HS-5 (cell line): ENCODE results near the gene SPSB1.

ENCODE experiments used
- DNase-seq: peaks from one replicate; pipeline ENCODE4 v3.0.0-alpha.2; 2012; ENCODE audit warnings: low read depth

The SPSB1 gene

GRCh38 chr1:9319789-9320519 is 27.3 kb downstream of the SPSB1 start:
- DNase-seq, result no peak

GRCh38 chr1:9320520-9321479 is 28.1 kb downstream of the SPSB1 start:
- DNase-seq, result no peak

GRCh38 chr1:9321480-9321849 is 28.8 kb downstream of the SPSB1 start:
- no peak for DNase-seq

- DNase-seq, result no peak
These were observed 29.4 kb downstream of the SPSB1 start for GRCh38 chr1:9321986-9322660.

- no peak for DNase-seq
These were observed 30.1 kb downstream of the SPSB1 start for GRCh38 chr1:9322661-9323244.

- DNase-seq, result no peak
These were observed 31.8 kb downstream of the SPSB1 start for GRCh38 chr1:9324246-9325096.

GRCh38 chr1:9326596-9326995 is 33.9 kb downstream of the SPSB1 start:
- DNase-seq, result no peak

GRCh38 chr1:9328201-9328600 is 35.5 kb downstream of the SPSB1 start:
- no peak for DNase-seq

GRCh38 chr1:9328715-9329114 is 36.0 kb downstream of the SPSB1 start:
- no peak for DNase-seq

- DNase-seq, result no peak
These were observed 38.3 kb downstream of the SPSB1 start for GRCh38 chr1:9331016-9331415.

GRCh38 chr1:9331558-9332346 is 39.1 kb downstream of the SPSB1 start:
- DNase-seq, result no peak

GRCh38 chr1:9332513-9333143 is 39.9 kb downstream of the SPSB1 start:
- no peak for DNase-seq

- no peak for DNase-seq
These were observed 45.9 kb downstream of the SPSB1 start for GRCh38 chr1:9338397-9339246.

- no peak for DNase-seq
These were observed 47.6 kb downstream of the SPSB1 start for GRCh38 chr1:9340172-9340854.

- no peak for DNase-seq
These were observed 48.2 kb downstream of the SPSB1 start for GRCh38 chr1:9340864-9341263.

GRCh38 chr1:9341301-9341845 is 48.7 kb downstream of the SPSB1 start:
- no peak for DNase-seq

GRCh38 chr1:9343269-9343668 is 50.6 kb downstream of the SPSB1 start:
- no peak for DNase-seq
